ENCODE measurements around the gene TLE5. TPM values are rescaled to one million over a fixed set of nuclear protein-coding genes. Genes with fewer than 3 reads are reported as not detected.
"Not testable (repeated sequence)": the region's sequence is repeated elsewhere in the genome, so short reads cannot be mapped to it uniquely, and the experiment has no call there.

The TLE5 gene
- total RNA-seq, 1 donor from 2014 or later = 401 TPM

DNA sequence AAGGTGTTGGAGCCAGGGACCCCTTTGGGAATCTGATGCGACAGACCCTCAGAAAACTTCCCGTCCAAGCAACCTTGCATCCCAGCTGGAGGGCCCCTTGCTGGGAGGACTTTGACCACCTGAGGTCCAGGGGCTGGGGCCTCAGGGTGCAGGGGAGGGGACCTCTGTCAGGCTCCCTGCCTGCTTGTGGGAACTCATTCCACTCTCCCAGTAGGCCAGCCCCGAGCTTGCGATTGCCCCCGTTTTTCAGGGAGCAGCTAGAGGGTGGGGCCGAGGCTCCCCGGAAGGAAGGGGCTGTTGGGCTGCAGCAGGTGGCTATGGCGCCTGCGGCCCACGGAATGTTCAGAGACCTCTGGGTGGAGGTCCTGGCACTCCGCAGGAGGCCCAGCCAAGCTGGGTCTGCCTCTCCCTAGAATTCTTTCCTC, 34.6 kb upstream of the TLE5 start:
- DNase-seq (ENCODE audit: extremely low read depth, low read depth, low spot score) = no peak

DNA sequence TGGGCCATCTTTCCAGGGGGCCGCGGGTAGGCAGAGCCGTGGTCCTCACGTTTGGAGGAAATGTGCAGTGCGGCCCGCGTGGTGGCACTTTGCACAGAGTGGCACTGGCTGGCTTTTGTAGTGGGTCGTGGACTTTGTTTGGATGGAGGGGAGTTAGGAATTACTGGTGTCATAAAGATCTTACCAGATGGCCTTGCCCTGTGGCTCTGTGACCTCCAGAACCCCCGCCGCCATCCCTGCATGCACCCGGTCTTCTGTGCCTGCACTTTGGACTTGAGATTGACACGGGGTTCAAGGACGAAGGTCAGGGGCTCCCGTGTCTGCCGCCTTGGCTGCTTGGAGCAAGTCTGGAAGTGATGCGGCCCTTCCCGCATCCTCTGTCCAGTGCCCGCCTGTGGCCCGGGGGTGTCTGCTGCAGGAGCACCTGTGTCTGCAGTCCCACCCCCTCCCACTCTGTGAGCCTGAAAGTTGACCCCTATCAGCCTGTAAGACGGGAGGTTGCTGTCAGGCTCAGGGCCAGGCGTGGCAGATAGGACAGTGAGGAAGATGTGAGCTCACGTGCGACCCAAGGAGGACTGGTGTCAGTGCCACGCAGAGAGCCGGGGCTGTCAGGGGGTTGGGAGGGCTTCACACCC, 34.1 kb upstream of the TLE5 start:
- DNase-seq (ENCODE audit: extremely low read depth, low read depth, low spot score) = no peak

DNA sequence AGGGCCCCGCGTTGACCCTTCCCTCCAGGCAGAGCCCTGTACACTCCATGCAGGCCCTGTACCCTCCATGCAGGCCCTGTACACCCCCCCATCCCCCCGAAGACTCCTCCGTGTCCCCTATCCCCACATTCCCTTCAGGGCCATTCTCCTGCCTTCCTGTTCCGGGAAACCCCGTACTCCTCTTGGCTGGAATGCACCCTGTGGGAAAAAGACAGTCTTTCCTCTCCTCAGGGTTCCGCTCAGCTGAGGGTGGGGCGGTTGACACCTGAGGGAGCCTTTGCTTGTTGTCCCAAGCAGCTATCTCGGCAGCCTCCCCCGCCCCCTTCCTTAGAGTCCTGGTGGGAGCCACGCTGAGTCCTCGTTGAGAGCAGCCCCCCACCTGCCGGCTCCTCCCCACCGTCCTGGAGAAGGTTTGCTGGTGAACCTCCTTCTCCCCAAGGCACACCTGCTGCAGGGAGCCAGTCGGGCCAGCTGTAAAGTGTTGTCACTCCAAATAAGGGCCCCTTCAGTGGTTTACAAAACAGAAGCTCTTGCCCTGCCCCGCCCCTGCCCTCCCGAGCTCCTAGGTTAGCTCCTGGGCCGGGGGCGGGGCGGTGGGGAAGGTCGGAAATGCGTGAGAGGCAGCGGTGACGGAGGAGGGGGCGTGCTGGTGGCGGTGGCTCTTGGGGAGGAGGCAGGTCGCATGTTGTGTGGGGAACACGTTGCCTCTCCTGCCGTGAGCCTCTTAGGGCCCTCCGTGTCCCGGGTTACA, 33.3 kb upstream of the TLE5 start:
- no peak for DNase-seq (ENCODE audit: extremely low read depth, low read depth, low spot score)

DNA sequence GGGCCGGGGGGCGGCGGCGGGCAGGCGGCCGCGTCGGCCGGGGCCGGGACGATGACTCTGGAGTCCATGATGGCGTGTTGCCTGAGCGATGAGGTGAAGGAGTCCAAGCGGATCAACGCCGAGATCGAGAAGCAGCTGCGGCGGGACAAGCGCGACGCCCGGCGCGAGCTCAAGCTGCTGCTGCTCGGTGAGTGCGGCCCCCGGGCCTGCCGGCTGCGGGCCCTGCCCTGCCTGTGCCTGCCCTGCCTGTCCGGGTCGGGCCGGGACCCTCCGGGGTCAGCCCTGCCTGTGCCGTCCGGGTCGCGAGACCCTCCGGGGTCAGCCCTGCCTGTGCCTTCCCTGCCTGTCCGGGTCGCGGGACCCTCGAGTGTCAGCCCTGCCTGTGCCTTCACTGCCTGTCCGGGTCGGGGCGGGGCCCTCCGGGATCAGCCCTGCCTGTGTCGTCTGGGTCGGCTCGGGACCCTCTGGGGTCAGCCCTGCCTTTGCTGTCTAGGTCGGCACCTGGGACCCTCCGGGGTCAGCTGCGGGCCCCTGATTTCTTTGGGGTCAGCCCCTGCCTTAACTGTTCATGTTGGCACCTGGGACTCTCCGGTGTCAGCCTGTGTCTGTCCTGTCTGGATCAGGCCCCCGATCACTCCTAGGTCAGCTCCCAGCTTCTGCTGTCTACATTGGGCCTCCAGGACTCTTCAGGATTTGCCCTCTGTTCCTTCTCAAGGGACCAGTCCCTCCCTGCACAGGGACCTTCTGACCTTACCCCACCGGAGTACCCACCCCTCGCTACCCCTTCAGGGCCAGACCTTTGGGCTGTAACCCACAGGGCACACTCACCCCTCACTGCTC, 32.5 kb upstream of the TLE5 start:
- DNase-seq (ENCODE audit: extremely low read depth, low read depth, low spot score) = no peak

DNA sequence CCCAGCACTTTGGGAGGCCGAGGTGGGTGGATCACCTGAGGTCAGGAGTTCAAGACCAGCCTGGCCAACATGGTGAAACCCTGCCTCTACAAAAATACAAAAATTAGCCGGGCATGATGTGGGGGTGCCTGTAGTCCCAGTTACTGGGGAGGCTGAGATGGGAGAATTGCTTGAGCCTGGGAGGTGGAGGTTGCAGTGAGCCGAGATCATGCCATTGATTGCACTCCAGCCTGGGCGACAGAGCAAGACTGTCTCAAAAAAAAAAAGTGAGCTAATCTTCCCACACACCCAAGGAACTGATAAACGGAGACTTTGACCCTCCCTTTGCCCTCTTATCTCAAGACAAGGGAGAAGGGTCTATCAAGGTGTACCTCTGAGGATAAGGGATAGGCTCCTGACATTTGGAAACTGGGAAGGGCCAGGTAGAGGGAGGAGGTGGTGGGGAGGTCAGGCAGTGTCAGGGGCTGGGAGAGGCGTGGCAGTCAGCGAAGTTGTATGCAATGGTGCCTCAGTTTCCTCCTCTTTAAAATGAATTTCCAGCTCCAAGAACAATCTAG, 27.1 kb upstream of the TLE5 start:
- not testable (repeated sequence) for DNase-seq (ENCODE audit: extremely low read depth, low read depth, low spot score)

DNA sequence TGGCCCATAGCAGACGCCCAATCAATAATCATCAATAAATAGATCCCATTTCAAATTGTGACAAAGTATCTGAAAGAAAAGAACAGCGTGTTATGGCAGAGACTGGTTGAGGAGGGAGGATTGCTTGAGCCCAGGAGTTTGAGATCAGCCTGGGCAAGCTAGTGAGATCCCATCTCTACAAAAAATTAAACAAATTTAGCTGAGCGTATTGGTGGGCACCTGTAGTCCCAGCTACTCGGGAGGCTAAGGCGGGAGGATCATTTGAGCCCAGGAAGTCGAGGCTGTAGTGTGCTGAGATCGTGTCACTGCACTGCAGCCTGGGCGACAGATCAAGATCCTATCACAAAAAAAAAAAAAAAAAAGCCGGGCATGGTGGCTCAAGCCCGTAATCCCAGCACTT, 25.5 kb upstream of the TLE5 start:
- DNase-seq (ENCODE audit: extremely low read depth, low read depth, low spot score) = no peak

DNA sequence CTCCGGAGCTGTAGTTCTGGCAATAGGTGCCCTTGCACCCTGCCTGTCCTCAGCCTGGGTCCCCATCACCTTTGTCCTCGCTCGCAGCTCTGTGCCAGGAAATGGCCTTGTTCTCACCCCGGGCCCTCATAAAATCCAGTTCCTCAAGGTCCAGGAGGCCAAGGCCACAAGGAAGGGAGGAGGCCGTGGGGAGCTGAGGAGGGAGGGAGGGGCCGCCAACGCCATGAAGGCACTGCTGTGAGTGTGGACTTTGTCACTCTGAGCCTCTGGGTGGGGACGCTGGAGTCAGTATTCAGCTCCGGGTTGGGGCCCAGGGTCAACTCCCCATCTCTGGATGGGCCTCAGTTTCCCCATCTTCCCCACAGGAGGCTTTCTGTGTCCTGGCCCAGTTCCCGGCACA, 22.6 kb upstream of the TLE5 start:
- DNase-seq (ENCODE audit: extremely low read depth, low read depth, low spot score) = no peak

DNA sequence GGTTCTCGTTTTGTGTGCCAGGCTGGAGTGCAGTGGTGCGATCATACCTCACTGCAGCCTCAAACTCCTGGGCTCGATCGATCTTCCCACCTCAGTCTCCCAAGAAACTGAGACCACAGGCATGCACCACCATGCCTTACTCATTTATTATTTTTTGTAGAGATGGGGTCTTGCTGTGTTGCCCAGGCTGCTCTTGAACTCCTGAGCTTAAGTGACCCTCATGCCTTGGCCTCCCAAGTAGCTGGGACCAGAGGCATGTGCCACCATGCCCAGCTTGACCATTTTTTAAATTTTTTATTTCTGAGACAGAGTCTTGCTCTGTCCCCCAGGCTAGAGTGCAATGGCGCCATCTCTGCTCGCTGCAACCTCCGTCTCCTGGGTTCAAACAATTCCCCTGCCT, 21.7 kb upstream of the TLE5 start:
- DNase-seq (ENCODE audit: extremely low read depth, low read depth, low spot score) = no peak

DNA sequence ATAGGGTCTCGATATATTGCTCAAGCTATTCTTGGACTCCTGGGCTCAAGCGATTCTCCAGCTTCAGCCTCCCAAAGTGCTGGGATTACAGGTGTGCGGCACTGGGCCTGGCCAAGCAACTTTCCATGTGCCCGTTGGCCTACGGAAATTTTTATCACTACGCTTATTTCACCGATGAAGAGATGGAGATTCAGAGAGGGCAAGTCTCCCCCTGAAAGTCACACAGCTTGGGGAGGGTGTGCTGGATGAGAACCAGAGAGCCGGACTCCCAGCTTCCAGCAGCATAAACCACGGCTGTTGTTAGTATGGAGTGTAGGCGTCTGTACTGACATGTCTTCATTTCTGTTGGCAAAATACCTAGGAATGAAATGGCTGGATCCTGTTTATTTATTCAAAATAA, 20.0 kb upstream of the TLE5 start:
- no peak for DNase-seq (ENCODE audit: extremely low read depth, low read depth, low spot score)

DNA sequence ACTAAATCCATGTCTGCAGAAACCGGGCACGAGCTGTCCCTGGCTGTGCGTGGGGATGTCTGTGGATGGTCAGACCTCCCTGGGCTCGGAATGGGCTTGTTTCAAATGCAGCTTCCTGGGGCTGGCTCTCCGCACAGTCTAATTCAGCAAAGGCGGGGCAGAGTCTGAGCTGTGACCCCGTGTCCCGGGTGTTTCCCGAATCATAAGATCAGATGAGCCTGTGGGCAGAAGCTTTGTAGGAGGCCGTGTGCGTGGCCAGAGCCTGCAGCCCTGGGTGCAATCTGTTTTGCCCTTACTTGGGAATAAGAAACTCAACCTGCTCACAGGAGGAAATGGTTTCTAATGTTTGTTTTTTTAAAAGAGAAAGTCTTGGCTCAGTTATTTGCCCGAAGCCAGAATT, 18.0 kb upstream of the TLE5 start:
- DNase-seq (ENCODE audit: extremely low read depth, low read depth, low spot score) = no peak

DNA sequence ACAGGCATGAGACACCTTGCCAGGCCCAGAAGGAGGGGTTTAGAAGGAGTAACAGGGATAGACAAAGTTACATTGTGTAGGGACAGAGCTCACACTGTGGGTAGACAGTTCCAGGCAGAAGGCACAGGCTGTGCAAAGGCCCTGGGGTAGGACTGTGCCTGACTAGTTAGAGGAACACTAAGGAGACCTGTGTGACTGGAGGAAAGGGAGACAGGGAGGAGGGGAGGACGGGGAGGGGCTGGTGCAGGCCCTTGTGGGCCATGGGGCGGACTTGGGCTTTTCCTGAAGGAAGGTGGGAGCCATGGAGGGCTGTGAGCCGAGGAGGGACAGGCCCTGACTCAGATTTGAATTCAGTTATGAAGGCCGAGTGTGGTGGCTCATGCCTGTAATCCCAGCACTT, 17.3 kb upstream of the TLE5 start:
- no peak for DNase-seq (ENCODE audit: extremely low read depth, low read depth, low spot score)

DNA sequence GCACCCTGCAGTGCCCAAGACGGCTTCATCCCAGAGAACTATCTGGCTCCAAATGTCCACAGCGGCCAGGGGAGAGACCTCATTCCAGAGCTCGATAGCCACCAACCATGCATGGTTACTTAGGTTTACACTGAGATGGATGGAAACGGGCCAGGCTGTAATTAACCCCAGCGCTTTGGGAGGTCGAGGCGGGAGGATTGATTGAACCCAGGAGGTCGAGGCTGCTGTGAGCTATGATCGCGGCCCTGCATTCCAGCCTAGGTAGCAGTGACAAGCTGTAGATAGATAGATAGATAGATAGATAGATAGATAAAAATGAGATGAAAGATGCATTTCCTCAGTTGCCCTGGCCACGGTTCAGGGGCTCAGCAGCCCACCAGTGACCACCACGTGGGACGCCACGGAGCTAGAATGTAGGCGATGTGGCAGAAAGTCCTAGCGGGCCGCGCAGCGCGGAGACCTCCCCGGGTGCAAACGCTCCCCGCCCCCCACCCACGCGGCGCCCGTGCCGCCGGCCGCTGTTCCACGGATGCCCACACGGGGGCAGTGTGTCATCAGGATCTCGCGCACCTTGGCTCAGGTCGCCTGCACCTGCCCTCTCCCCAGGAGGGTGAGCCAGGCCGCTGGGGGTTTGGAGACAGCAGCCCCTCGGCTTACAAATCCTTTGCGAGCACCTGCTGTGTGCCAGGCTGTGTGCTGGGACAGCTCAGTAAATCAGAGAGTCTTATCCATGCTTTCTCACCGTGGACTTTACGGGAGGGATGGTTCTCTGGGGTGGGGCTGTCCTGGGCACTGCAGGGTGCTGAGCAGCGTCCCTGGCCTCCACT, 13.5 kb upstream of the TLE5 start:
- DNase-seq (ENCODE audit: extremely low read depth, low read depth, low spot score) = no peak

DNA sequence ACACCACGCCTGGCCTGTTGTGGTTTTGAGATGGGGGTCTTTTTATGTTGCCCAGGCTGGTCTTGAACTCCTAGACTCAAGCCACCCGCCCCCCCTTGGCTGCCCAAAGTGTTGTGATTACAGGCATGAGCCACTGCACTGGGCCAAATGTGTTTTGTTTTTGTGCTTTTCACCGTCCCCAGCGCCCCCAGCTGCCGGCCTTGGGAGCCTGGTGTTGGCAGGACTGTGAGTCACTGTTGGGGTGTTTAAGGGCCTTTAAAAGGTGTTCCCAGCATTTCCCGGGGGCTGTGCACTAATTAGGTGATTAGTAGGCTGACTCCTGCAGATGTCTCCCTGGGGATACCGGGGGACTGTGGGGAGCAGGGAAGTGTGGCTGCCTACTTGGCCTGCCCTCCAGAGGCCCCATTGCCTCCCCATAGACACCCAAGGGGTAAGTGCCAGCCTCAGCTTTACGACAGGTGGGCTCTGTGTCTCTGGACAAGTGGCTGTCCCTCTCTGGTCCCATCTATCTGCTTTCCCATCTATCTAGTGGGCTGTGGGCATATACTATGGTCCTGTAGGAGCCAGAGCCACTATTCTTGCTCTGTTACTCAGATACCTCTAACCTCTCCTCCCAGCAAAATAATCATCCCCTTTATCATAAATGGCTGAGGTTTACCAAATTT, 11.8 kb upstream of the TLE5 start:
- no peak for DNase-seq (ENCODE audit: extremely low read depth, low read depth, low spot score)

DNA sequence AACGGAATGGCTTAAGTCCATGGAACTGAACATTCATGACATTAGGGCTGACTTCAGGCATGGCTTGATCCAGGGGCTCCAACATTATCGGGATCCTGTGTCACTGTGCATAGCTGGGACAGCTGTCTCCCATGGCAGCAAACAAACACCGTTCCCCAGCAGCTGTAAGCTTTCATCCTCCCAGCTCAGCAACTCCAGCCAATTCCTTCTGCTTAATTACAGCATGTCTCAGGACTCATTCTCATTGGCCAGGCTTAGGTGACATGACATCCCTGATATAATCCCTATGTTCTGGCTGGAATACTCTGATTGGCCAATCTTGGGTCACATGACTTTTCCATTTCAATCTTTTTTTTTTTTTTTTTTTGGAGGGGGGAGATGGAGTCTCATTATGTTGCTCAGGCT, 10.9 kb upstream of the TLE5 start:
- no peak for DNase-seq (ENCODE audit: extremely low read depth, low read depth, low spot score)

DNA sequence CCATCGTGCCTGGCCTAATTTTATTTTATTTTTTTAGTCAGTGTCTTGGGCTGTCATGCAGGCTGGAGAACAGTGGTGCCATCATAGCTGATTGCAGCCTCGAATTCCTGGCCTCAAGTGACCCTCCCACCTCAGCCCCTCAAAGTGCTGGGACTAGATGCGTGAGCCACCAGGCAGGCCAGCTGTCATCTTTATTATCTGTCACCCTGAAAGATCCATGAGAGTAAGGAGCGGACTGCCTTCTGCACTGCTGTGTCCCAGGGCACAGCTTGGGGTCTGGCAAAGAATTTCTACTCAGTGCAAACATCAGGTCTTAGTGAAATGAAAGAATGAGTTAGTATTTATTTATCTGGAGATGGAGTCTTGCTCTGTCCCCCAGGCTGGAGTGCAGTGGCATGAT, 9.5 kb upstream of the TLE5 start:
- DNase-seq (ENCODE audit: extremely low read depth, low read depth, low spot score) = no peak

DNA sequence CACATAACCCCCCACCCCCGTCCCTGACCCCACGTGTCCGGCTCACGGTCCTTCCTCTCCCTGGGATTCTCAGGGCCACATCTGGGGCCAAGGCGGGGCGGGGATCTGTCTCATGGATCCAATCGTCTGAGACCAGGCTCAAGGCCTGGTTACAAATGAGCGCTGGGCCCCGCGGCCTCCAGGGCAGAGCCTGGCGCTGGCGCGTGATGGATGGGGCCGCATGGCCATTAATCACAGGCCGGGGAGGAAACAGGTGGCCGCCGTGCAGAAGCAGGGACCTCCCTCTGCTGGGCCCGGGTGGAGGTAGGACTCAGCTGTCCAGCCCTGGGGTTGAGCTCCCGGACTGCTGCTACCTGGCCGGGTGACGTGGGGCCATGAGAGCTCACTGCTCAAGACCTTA, 5.8 kb upstream of the TLE5 start:
- no peak for DNase-seq (ENCODE audit: extremely low read depth, low read depth, low spot score)

DNA sequence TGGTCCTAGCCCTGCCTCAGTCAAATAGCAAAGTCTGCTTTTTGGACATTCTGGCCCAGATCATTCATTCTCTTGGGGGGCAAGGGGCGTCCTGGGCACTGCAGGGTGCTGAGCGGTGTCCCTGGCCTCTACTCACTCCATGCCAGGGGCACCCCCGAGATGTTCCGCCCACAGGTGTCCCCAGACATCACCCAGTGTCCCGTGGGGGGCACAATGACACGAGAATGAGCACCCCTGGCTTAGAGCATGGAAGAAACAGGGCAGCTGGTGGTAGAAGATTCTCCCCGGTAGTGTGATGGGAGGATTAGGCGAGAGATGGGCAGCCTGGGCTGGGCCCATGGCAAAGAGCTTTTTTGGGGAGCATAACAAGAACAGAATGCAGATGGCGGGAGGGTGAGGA, 5.3 kb upstream of the TLE5 start:
- DNase-seq (ENCODE audit: extremely low read depth, low read depth, low spot score) = no peak

DNA sequence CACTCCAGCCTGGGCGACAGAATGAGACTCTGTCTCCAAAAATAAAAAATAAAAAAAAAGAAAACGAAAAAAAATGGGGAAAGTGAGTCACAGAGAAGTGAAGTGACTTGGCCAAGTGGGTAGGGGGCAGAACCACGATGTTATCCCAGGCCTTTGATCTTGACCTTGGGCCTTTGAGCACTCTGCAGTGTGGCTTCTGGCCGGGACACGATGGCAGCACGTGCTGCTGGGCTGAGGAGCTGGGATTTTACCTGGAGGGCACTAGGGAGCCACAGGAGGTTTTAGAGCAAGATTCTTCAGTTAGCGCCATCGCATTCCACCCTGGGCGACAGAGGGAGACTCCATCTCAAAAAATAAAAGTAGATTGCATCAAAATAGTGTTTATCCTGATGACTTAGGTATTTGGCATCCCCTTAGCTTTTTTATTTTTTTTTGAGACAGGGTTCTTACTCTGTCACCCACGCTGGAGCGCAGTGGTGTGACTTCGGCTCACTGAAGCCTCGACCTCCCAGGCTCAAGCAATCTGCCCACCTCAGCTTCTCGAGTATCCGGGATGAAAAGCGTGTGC, 4.3 kb upstream of the TLE5 start:
- DNase-seq (ENCODE audit: extremely low read depth, low read depth, low spot score) = no peak

DNA sequence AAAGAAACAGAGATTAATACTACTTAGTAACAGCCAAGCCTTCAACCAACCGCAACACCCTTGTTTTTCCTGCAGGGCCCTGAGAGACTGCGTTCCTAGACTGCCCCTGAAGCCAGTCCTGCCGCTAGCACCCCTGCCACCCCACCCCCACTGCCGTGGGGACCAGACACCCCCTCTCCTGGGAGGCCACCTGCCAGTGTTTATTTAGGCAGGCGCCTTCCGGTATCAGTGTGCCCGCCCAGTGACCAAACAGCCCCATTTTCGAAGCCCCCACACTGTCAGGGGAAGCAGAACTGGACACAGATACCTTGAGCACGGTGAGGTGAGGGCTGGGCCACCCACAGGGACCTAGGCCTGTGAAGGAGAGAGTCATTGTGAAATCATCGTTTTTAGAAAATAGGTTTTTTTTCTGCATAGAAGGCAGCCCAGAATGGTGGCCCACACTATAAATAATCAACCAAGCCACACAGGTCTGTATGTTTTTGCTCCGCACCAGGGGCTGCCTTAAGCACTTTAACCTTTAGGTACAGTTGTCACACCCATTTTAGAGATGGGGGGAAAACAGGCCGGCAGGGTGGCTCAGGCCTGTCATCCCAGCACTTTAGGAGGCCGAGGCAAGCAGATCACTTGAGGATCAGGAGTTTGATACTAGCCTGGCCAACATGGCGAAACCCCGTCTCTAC, 3.5 kb upstream of the TLE5 start:
- no peak for DNase-seq (ENCODE audit: extremely low read depth, low read depth, low spot score)

All from glomerular endothelial cell (primary cell).